HepG2 (cell line): ENCODE results near the gene PDK2. TPM values are rescaled to one million over a fixed set of nuclear protein-coding genes. Genes with fewer than 3 reads are reported as not detected.

ENCODE experiments used
- ATAC-seq: fragments of 200-7000 bp; cut with Tn5 transposase; 3 replicates; pipeline ENCODE4 v1.9.1; 2020; ENCODE audit warnings: mild to moderate bottlenecking, moderate library complexity
- BruUV-seq: library from RNA; stranded (reverse); fragments of 400-500 nt; replicated peaks from 2 replicates; lab custom pipeline; 2021; lab: Mats Ljungman, UMichigan
- CTCF ChIA-PET: fragments of 300-600 bp; formaldehyde crosslinking; extraction: SDS; loops from one replicate; lab custom pipeline; 2021; ENCODE audit warnings: low total read pairs, inconsistent platforms, low intra/inter-chr PET ratio; lab: Yijun Ruan, JAX
- POLR2A ChIA-PET: fragments of 350-600 bp; sonication (Branson Sonifier 250); formaldehyde crosslinking; loops from one replicate; lab custom pipeline; 2020; ENCODE audit warnings: antibody characterized with exemption, inconsistent platforms; lab: Yijun Ruan, JAX
- DNase-seq: peaks from one replicate; pipeline ENCODE4 v3.0.0-alpha.2; 2015; ENCODE audit warnings: low spot score
- FAIRE-seq: peaks from 3 replicates; lab custom pipeline; 2011; peaks lifted over from hg19 to GRCh38; lab: Jason Lieb, UNC
- H2AFZ ChIP-seq: one replicate; pipeline ENCODE4 v1.6.1; 2011; ENCODE audit warnings: low read length, inconsistent platforms
- H3K27ac ChIP-seq: fragments of 300-600 bp; 3 replicates; pipeline ENCODE4 v1.8.0; 2011; ENCODE audit warnings: mixed run types, mild to moderate bottlenecking, mixed read lengths, low read length, inconsistent platforms; ENCODE audit not compliant: insufficient read depth; ENCODE audit errors: extremely low read length
- H3K27me3 ChIP-seq, 2 experiments: fragments of 200-600 bp in 1 of 2; 2 replicates in 1 of 2; 3 replicates in 1 of 2; pipeline versions ENCODE4 v1.6.0 to v1.8.0; 2011; ENCODE audit warnings: low read length in 2 of 2, mild to moderate bottlenecking in 2 of 2, moderate library complexity in 2 of 2, inconsistent platforms in 1 of 2; ENCODE audit not compliant: insufficient read depth in 2 of 2, control insufficient read depth in 1 of 2
- H3K36me3 ChIP-seq, 2 experiments: fragments of 200-600 bp in 1 of 2; replicated peaks in 1 of 2; 2 replicates in 1 of 2; 3 replicates in 1 of 2; pipeline versions ENCODE4 v1.5.1 to v1.8.0; 2011; ENCODE audit warnings: low read length in 2 of 2, inconsistent platforms in 1 of 2; ENCODE audit not compliant: insufficient read depth in 2 of 2, control insufficient read depth in 1 of 2
- H3K4me1 ChIP-seq: 2 replicates; pipeline ENCODE4 v1.5.1; 2012; ENCODE audit warnings: low read length, inconsistent platforms; ENCODE audit not compliant: insufficient read depth
- H3K4me2 ChIP-seq: 2 replicates; pipeline ENCODE4 v1.6.0; 2011; ENCODE audit warnings: low read depth, low read length, inconsistent platforms
- H3K4me3 ChIP-seq, 3 experiments: fragments of 200-600 bp in 1 of 3; sonication (generic), shearing (Covaris generic) in 1 of 3; replicated peaks in 1 of 3; 2 replicates each; pipeline ENCODE4 v1.5.1; 2011 to 2016; ENCODE audit warnings: low read length in 3 of 3, inconsistent platforms in 2 of 3, low read depth in 2 of 3, mild to moderate bottlenecking in 2 of 3, control low read depth in 1 of 3, mixed read lengths in 1 of 3; ENCODE audit not compliant: insufficient read depth in 1 of 3
- H3K79me2 ChIP-seq: one replicate; pipeline ENCODE4 v1.6.1; 2011; ENCODE audit warnings: low read length, inconsistent platforms; ENCODE audit not compliant: insufficient read depth
- H3K9ac ChIP-seq: 2 replicates; pipeline ENCODE4 v1.6.0; 2011; ENCODE audit warnings: mild to moderate bottlenecking, low read depth, low read length, inconsistent platforms; ENCODE audit not compliant: insufficient read depth
- H3K9me3 ChIP-seq: 2 replicates; pipeline ENCODE4 v1.5.1; 2012; ENCODE audit warnings: mild to moderate bottlenecking, low read length
- H4K20me1 ChIP-seq: 2 replicates; pipeline ENCODE4 v1.6.0; 2011; ENCODE audit warnings: inconsistent platforms, mild to moderate bottlenecking, low read length, moderate library complexity; ENCODE audit not compliant: insufficient read depth
- CBX5 ChIP-seq: sonication (generic); formaldehyde crosslinking; IDR thresholded peaks from 2 replicates; pipeline ENCODE4 v1.4.0; 2020; ENCODE audit warnings: missing genetic modification reagents, borderline replicate concordance
- FOXC1 ChIP-seq: sonication (generic); formaldehyde crosslinking; IDR thresholded peaks from 2 replicates; pipeline ENCODE4 v1.8.0; 2022; ENCODE audit warnings: mild to moderate bottlenecking, missing genetic modification reagents, borderline replicate concordance
- HIVEP1 ChIP-seq: sonication (generic); formaldehyde crosslinking; IDR thresholded peaks from 2 replicates; pipeline ENCODE4 v1.4.0; 2020; ENCODE audit warnings: mild to moderate bottlenecking, missing genetic modification reagents
- HNRNPH1 ChIP-seq: fragments of 200-400 bp; formaldehyde crosslinking; optimal IDR thresholded peaks from 2 replicates; pipeline ENCODE3; 2017; ENCODE audit warnings: mild to moderate bottlenecking, low read depth, low read length
- MAZ ChIP-seq, 2 experiments: sonication (generic) in 1 of 2; formaldehyde crosslinking in 1 of 2; IDR thresholded peaks; 2 replicates each; pipeline versions ENCODE4 v1.5.0 to v1.6.1; 2012 to 2020; ENCODE audit warnings: low read depth in 2 of 2, mild to moderate bottlenecking in 2 of 2, borderline replicate concordance in 1 of 2, improper control_type of control experiment in 1 of 2, low read length in 1 of 2, missing genetic modification reagents in 1 of 2, moderate library complexity in 1 of 2
- MEIS1 ChIP-seq: sonication (generic); formaldehyde crosslinking; IDR thresholded peaks from 2 replicates; pipeline ENCODE4 v1.9.0; 2021; ENCODE audit warnings: mild to moderate bottlenecking, missing genetic modification reagents, moderate library complexity, borderline replicate concordance
- MTF1 ChIP-seq: sonication (generic); formaldehyde crosslinking; IDR thresholded peaks from 2 replicates; pipeline ENCODE4 v1.5.0; 2020; ENCODE audit warnings: missing genetic modification reagents
- RBAK ChIP-seq: sonication (generic); formaldehyde crosslinking; IDR thresholded peaks from 2 replicates; pipeline ENCODE4 v1.5.1; 2020; ENCODE audit warnings: mild to moderate bottlenecking, missing genetic modification reagents
- RCOR2 ChIP-seq: IDR thresholded peaks from 2 replicates; pipeline ENCODE4 v1.6.1; 2016; ENCODE audit warnings: missing biosample characterization, missing genetic modification reagents
- SMC3 ChIP-seq: IDR thresholded peaks from 2 replicates; pipeline ENCODE4 v1.6.1; 2011; ENCODE audit warnings: low read length, improper control_type of control experiment
- SNAPC4 ChIP-seq: sonication (generic); formaldehyde crosslinking; IDR thresholded peaks from 2 replicates; pipeline ENCODE4 v1.4.0; 2020; ENCODE audit warnings: mild to moderate bottlenecking, missing genetic modification reagents
- TRIM24 ChIP-seq: sonication (generic); formaldehyde crosslinking; IDR thresholded peaks from 2 replicates; pipeline ENCODE4 v1.8.0; 2022; ENCODE audit warnings: mild to moderate bottlenecking, missing genetic modification reagents
- ZBTB7A ChIP-seq: sonication (generic); formaldehyde crosslinking; IDR thresholded peaks from 2 replicates; pipeline ENCODE4 v1.8.0; 2022; ENCODE audit warnings: mild to moderate bottlenecking, missing genetic modification reagents
- ZBTB7B ChIP-seq: sonication (generic); formaldehyde crosslinking; IDR thresholded peaks from 2 replicates; pipeline ENCODE4 v1.4.0; 2020; ENCODE audit warnings: missing genetic modification reagents
- ZKSCAN8 ChIP-seq: IDR thresholded peaks from 2 replicates; pipeline ENCODE4 v1.6.1; 2016; ENCODE audit warnings: borderline replicate concordance, missing genetic modification reagents, missing compliant biosample characterization
- ZNF34 ChIP-seq: sonication (generic); formaldehyde crosslinking; IDR thresholded peaks from 2 replicates; pipeline ENCODE4 v1.4.0; 2020; ENCODE audit warnings: mild to moderate bottlenecking, missing genetic modification reagents, borderline replicate concordance
- ZNF460 ChIP-seq: sonication (generic); formaldehyde crosslinking; IDR thresholded peaks from 2 replicates; pipeline ENCODE4 v1.5.1; 2020; ENCODE audit warnings: missing genetic modification reagents, mild to moderate bottlenecking, borderline replicate concordance
- ZNF746 ChIP-seq: sonication (generic); formaldehyde crosslinking; IDR thresholded peaks from 2 replicates; pipeline ENCODE4 v1.8.0; 2022; ENCODE audit warnings: mild to moderate bottlenecking, missing genetic modification reagents
- ZSCAN25 ChIP-seq: sonication (generic); formaldehyde crosslinking; IDR thresholded peaks from 2 replicates; pipeline ENCODE4 v1.8.0; 2022; ENCODE audit warnings: mild to moderate bottlenecking, missing genetic modification reagents
- WGBS: methylation state at CpG from one replicate; pipeline ENCODE4 v1.1.6; 2017; ENCODE audit warnings: low lambda C conversion rate; 5-methylcytosine and 5-hydroxymethylcytosine counted together
- in situ Hi-C: cut with HindIII; loops from 2 replicates; pipeline ENCODE4 v1.10.0; 2017; ENCODE audit warnings: low pct_unique_long_range_greater_than_20kb; ENCODE audit not compliant: extremely low pct_ligation_motif_present
- intact Hi-C: fragments of 100-400 bp; cut with micrococcal nuclease; formaldehyde crosslinking; loops from one replicate; pipeline ENCODE4 v1.10.0; 2022; ENCODE audit not compliant: unreplicated experiment
- polyA plus RNA-seq, 8 experiments: library from polyadenylated mRNA; depleted of rRNA in 3 of 8; stranded (reverse) in 7 of 8; unstranded in 1 of 8; fragments of >200 nt; fragmentation: Illumina TruSeq in 4 of 8; extraction: Trizol in 4 of 8; gene quantifications; 2 replicates each; pipeline versions ENCODE4 v1.2.1 to v1.2.3, GENCODE V29; 2011 to 2016; ENCODE audit warnings: low read depth in 4 of 8, missing spikeins in 1 of 8, mixed read lengths in 1 of 8; ENCODE audit not compliant: insufficient read depth in 1 of 8
- total RNA-seq, 5 experiments: library from RNA; depleted of rRNA; stranded (reverse); fragments of >200 nt; fragmentation: Illumina TruSeq; extraction: Trizol; gene quantifications; 2 replicates each; pipeline ENCODE4 v1.2.3, GENCODE V29; 2016; ENCODE audit warnings: low read depth in 1 of 5

PDK2 gene
- total and polyA plus RNA-seq, 2 of the 13 experiments (the other 11 are each of a cell fraction or from before 2014, with no cell fraction given) = 18.5 to 59.7 TPM

DNA sequence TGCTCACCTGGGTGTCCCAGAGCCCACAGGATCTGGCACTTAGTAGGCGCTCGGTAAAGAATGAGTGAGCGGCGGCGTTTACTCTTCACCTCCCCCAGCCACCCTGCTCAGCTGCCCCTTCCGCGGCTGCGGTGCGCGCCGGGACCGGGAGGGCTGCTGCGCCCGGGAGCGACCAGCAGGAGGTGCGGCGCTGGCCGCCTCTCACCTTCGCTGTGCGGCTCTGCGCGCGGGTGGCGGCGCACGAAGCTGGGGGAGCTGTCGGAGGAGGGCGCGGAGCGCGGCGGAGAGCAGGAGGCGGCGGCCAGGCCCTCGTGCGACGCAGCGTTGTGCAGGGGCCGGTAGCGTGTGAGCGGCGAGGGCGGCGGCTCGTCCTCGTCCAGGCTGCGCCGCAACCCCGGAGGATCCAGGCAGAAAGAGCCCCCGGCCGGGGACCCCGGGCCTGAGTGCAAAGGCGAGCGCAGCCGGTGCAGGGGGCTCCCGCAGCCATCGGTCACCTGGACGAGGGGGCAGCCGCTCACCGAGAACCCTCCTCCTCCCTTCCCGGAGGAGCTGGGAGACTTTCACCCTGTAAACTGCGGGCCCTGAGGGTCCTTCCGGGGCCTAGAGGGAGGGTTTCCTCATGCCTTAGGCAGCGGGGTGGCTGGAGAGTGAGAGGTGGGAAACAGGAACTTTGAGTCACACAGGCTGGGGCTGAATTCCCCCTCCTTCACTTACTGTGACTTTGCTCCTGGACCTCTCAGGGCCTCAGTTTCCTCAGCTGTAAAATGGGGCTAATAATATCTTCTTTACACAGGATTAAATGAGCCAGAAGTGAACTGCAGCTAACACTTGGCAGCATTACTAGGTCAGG, 22.3 kb downstream of the PDK2 start:
- H3K4me2 ChIP-seq = peak overlapping the region; percentile 28
- H2AFZ ChIP-seq = no peak overlapping the region
- WGBS = 55% methylated on average over 46 of the region's 64 CpGs
- no peak overlapping the region; the same call in 1 of the 2 replicates for H3K9ac ChIP-seq
- H3K27me3 ChIP-seq = peaks cover 0 to 45% of the 10 kb centered on the region in 2 experiments; a peak in 3 of 5 replicates
- no peaks in the 10 kb centered on the region for H3K79me2 ChIP-seq
- H3K27ac ChIP-seq = no peak overlapping the region
- H4K20me1 ChIP-seq = no peaks in the 10 kb centered on the region
- FAIRE-seq (no peak), ATAC-seq (peak; percentile 76), DNase-seq (peak; percentile 51)
- POLR2A ChIA-PET = interaction anchor here (1.4 to 1.5 kb wide), 2 partner anchors 15 to 23 kb away, joined by 4 read pairs; no protein-coding TSS in a partner anchor
- CTCF ChIA-PET = interaction anchor here (3.6 kb wide), 1 partner anchor 23 kb away, joined by 15 read pairs; the partner anchor contains the start of gene PDK2
- in situ Hi-C loops = loop anchor here (5.0 kb wide), 1 partner anchor 45 kb away; no protein-coding TSS in a partner anchor
- intact Hi-C loops = loop anchor here (1.0 kb wide), 1 partner anchor 44 kb away; no protein-coding TSS in a partner anchor
- no TSS peak for BruUV-seq
- H3K36me3 ChIP-seq = no peaks in the 10 kb centered on the region
- peaks cover 68% of the 10 kb centered on the region for H3K4me1 ChIP-seq
- H3K9me3 ChIP-seq = no peaks in the 10 kb centered on the region
- H3K4me3 ChIP-seq = peak overlapping the region in 1 of 3 experiments; percentile 30; a peak in 1 of 6 replicates
- TF ChIP-seq RBAK (CRISPR knock-in tag) (no peak), MAZ (IDR thresholded peaks at IDR 0.05; ENCODE audit: borderline replicate concordance, low read depth, low read length) (peak; percentile 56; the same call in 1 of the 2 replicates), MAZ (CRISPR knock-in tag; IDR thresholded peaks at IDR 0.05; ENCODE audit: low read depth) (peak; percentile 74; the same call in 1 of the 2 replicates), ZBTB7A (CRISPR knock-in tag) (no peak), FOXC1 (CRISPR knock-in tag) (no peak), HNRNPH1 (no peak), RCOR2 (CRISPR knock-in tag) (0 out of 2 replicates have a peak, but pooled peaks have one; percentile 15), ZBTB7B (CRISPR knock-in tag) (no peak), HIVEP1 (CRISPR knock-in tag) (no peak), MTF1 (CRISPR knock-in tag) (no peak), CBX5 (CRISPR knock-in tag) (no peak), MEIS1 (no peak), ZNF34 (CRISPR knock-in tag) (no peak), ZKSCAN8 (no peak), TRIM24 (no peak), ZNF746 (CRISPR knock-in tag) (no peak), ZSCAN25 (no peak), ZNF460 (no peak), SNAPC4 (CRISPR knock-in tag) (no peak), SMC3 (no peak; the same call in 1 of the 2 replicates)
